Measurements from ENCODE around the gene REST. TPM values are rescaled to one million over a fixed set of nuclear protein-coding genes. Genes with fewer than 3 reads are reported as not detected.

The REST gene
- total RNA-seq, 6 experiments from 2014 or later: 48.0 to 53.4 (median 52.1) TPM

- Mint-ChIP-seq H3K4me3 (no peak overlapping the region), H3K27ac (no peak overlapping the region), H3K4me1 (ENCODE audit: low read depth) (peaks cover 7% of the 10 kb centered on the region), H3K36me3 (ENCODE audit: low read depth) (no peaks in the 10 kb centered on the region), H3K9me3 (no peaks in the 10 kb centered on the region), H3K27me3 (ENCODE audit: insufficient read depth) (peaks cover 14% of the 10 kb centered on the region)
- DNase-seq: no peak
- TF ChIP-seq CTCF (IDR thresholded peaks at IDR 0.05): no peak
These were observed 5.0 kb upstream of the REST start for GRCh38 chr4:56902703-56903102.

- Mint-ChIP-seq H3K27me3 (ENCODE audit: insufficient read depth) (peaks cover 13% of the 10 kb centered on the region), H3K4me3 (no peak overlapping the region), H3K9me3 (no peaks in the 10 kb centered on the region), H3K27ac (no peak overlapping the region), H3K36me3 (ENCODE audit: low read depth) (peaks cover 12% of the 10 kb centered on the region), H3K4me1 (ENCODE audit: low read depth) (peaks cover 21% of the 10 kb centered on the region)
- no peak for TF ChIP-seq CTCF (IDR thresholded peaks at IDR 0.05)
- DNase-seq: no peak
These were observed 1.9 kb upstream of the REST start for GRCh38 chr4:56905796-56906195.

GRCh38 chr4:56906489-56907393 lies 959 bp upstream of the REST start:
- peaks cover 15% of the 10 kb centered on the region for H3K27me3 Mint-ChIP-seq (ENCODE audit: insufficient read depth)
- no peak for DNase-seq
- no peak for TF ChIP-seq CTCF (IDR thresholded peaks at IDR 0.05)
- H3K4me3 Mint-ChIP-seq: peak overlapping the region; percentile 91
- no peaks in the 10 kb centered on the region for H3K9me3 Mint-ChIP-seq
- H3K27ac Mint-ChIP-seq: no peak overlapping the region; the same call in 1 of the 2 replicates
- peaks cover 31% of the 10 kb centered on the region for H3K4me1 Mint-ChIP-seq (ENCODE audit: low read depth)
- H3K36me3 Mint-ChIP-seq (ENCODE audit: low read depth): peaks cover 22% of the 10 kb centered on the region

- peak; percentile 42 for DNase-seq
- H3K4me1 Mint-ChIP-seq (ENCODE audit: low read depth): peaks cover 32% of the 10 kb centered on the region
- H3K4me3 Mint-ChIP-seq: peak overlapping the region; percentile 96
- peaks cover 22% of the 10 kb centered on the region for H3K36me3 Mint-ChIP-seq (ENCODE audit: low read depth)
- TF ChIP-seq CTCF (IDR thresholded peaks at IDR 0.05): no peak
- no peaks in the 10 kb centered on the region for H3K9me3 Mint-ChIP-seq
- peaks cover 12% of the 10 kb centered on the region for H3K27me3 Mint-ChIP-seq (ENCODE audit: insufficient read depth)
- peak overlapping the region; percentile 88 for H3K27ac Mint-ChIP-seq
These were observed 746 bp downstream of the REST start for GRCh38 chr4:56908206-56909085.

GRCh38 chr4:56909086-56909894 lies 1.6 kb downstream of the REST start:
- H3K4me1 Mint-ChIP-seq (ENCODE audit: low read depth): peaks cover 32% of the 10 kb centered on the region
- H3K4me3 Mint-ChIP-seq: peak overlapping the region; percentile 96
- no peaks in the 10 kb centered on the region for H3K9me3 Mint-ChIP-seq
- peak overlapping the region; percentile 88 for H3K27ac Mint-ChIP-seq
- no peak for TF ChIP-seq CTCF (IDR thresholded peaks at IDR 0.05)
- peaks cover 12% of the 10 kb centered on the region for H3K27me3 Mint-ChIP-seq (ENCODE audit: insufficient read depth)
- DNase-seq: peak; percentile 55
- H3K36me3 Mint-ChIP-seq (ENCODE audit: low read depth): peaks cover 22% of the 10 kb centered on the region

All from HFFc6 (cell line).